K562 (cell line): ENCODE measurements around the gene CLCNKB. TPM values are rescaled to one million over a fixed set of nuclear protein-coding genes. Genes with fewer than 3 reads are reported as not detected.

Experiments used
- ATAC-seq: fragments of 200-7000 bp; cut with Tn5 transposase; 3 replicates; pipeline ENCODE4 v1.9.1; 2020; ENCODE audit warnings: moderate library complexity
- BruUV-seq: library from RNA; stranded (reverse); fragments of 400-500 nt; replicated peaks from 2 replicates; lab custom pipeline; 2021; lab: Mats Ljungman, UMichigan
- CTCF ChIA-PET: fragments of 300-600 bp; formaldehyde crosslinking; extraction: SDS; loops from one replicate; lab custom pipeline; 2021; ENCODE audit warnings: low intra/inter-chr PET ratio; lab: Yijun Ruan, JAX
- POLR2A ChIA-PET: fragments of 300-600, 350-650 bp; sonication (Branson Sonifier 250); formaldehyde crosslinking; extraction: SDS; loops from one replicate; lab custom pipeline; 2021; ENCODE audit warnings: antibody characterized with exemption, inconsistent platforms; lab: Yijun Ruan, JAX
- DNase-seq, 4 experiments: peaks; one replicate each; pipeline versions ENCODE4 v3.0.0 to v3.0.0-alpha.2; 2011 to 2018; ENCODE audit warnings: low spot score in 3 of 4, mixed read lengths in 3 of 4; ENCODE audit errors: extremely low read depth in 1 of 4
- FAIRE-seq: peaks from 2 replicates; lab custom pipeline; 2011; peaks lifted over from hg19 to GRCh38; lab: Jason Lieb, UNC
- H2AFZ ChIP-seq: 2 replicates; pipeline ENCODE4 v1.6.0; 2011; ENCODE audit warnings: low read depth, low read length, control low read depth, inconsistent platforms
- H3K27ac ChIP-seq: fragments of 200-600 bp; 3 replicates; pipeline ENCODE4 v1.8.0; 2011; ENCODE audit warnings: low read depth, mild to moderate bottlenecking, control low read depth, inconsistent platforms, low read length, moderate library complexity, mixed read lengths; ENCODE audit errors: extremely low read depth
- H3K27me3 ChIP-seq, 2 experiments: fragments of 300-600 bp in 1 of 2; 2 replicates in 1 of 2; 3 replicates in 1 of 2; pipeline versions ENCODE4 v1.6.0 to v1.8.0; 2011; ENCODE audit warnings: inconsistent platforms in 2 of 2, low read length in 2 of 2, mild to moderate bottlenecking in 1 of 2, mixed read lengths in 1 of 2, moderate library complexity in 1 of 2; ENCODE audit not compliant: control insufficient read depth in 2 of 2, insufficient read depth in 2 of 2
- H3K36me3 ChIP-seq: fragments of 300-600 bp; 3 replicates; pipeline ENCODE4 v1.8.0; 2011; ENCODE audit warnings: mild to moderate bottlenecking, low read length, inconsistent platforms; ENCODE audit not compliant: control insufficient read depth, insufficient read depth
- H3K4me1 ChIP-seq, 2 experiments: fragments of 200-600 bp in 1 of 2; replicated peaks in 1 of 2; 2 replicates in 1 of 2; 3 replicates in 1 of 2; pipeline versions ENCODE4 v1.5.1 to v1.8.0; 2011; ENCODE audit warnings: inconsistent platforms in 2 of 2, low read length in 2 of 2, mild to moderate bottlenecking in 1 of 2, mixed read lengths in 1 of 2, moderate library complexity in 1 of 2; ENCODE audit not compliant: control insufficient read depth in 2 of 2, insufficient read depth in 2 of 2
- H3K4me2 ChIP-seq: 2 replicates; pipeline ENCODE4 v1.6.1; 2011; ENCODE audit warnings: low read length, control low read depth, inconsistent platforms, mixed read lengths; ENCODE audit not compliant: insufficient read depth
- H3K4me3 ChIP-seq: fragments of 200-600 bp; sonication (generic), shearing (Covaris generic); 2 replicates; pipeline ENCODE4 v1.5.1; 2016; ENCODE audit warnings: control low read depth, inconsistent platforms
- H3K79me2 ChIP-seq: fragments of 200-600 bp; 3 replicates; pipeline ENCODE4 v1.8.0; 2011; ENCODE audit warnings: low read length, inconsistent platforms; ENCODE audit not compliant: control insufficient read depth, insufficient read depth
- H3K9ac ChIP-seq, 2 experiments: 2 replicates each; pipeline versions ENCODE4 v1.6.0 to v1.6.1; 2011; ENCODE audit warnings: low read depth in 2 of 2, low read length in 2 of 2, control low read depth in 1 of 2, inconsistent platforms in 1 of 2, mild to moderate bottlenecking in 1 of 2, mixed read lengths in 1 of 2; ENCODE audit not compliant: insufficient read depth in 1 of 2
- H3K9me1 ChIP-seq: one replicate; pipeline ENCODE4 v1.6.0; 2011; ENCODE audit warnings: inconsistent platforms, mild to moderate bottlenecking, low read length, moderate library complexity; ENCODE audit not compliant: control insufficient read depth, insufficient read depth
- H3K9me3 ChIP-seq: replicated peaks from 2 replicates; pipeline ENCODE4 v1.5.1; 2011; ENCODE audit warnings: low read depth, low read length, inconsistent platforms; ENCODE audit not compliant: control insufficient read depth, insufficient read depth
- H4K20me1 ChIP-seq: replicated peaks from 2 replicates; pipeline ENCODE4 v1.6.1; 2011; ENCODE audit warnings: low read length, inconsistent platforms, mixed read lengths; ENCODE audit not compliant: control insufficient read depth, insufficient read depth
- BACH1 ChIP-seq: fragments of 200-800 bp; sonication (Bioruptor generic); IDR thresholded peaks from 2 replicates; pipeline ENCODE4 v1.6.1; 2016; ENCODE audit warnings: missing genetic modification characterization, missing compliant biosample characterization
- BCL6 ChIP-seq: fragments of 250-450 bp; sonication (Bioruptor Pico); IDR thresholded peaks from 2 replicates; pipeline ENCODE4 v1.4.0; 2020
- CBFA2T2 ChIP-seq: fragments of 450-650 bp; conservative IDR thresholded peaks from 2 replicates; pipeline ENCODE4 v1.6.1; 2017; ENCODE audit warnings: mild to moderate bottlenecking
- GABPB2 ChIP-seq: fragments of 250-450 bp; sonication (Bioruptor Pico); conservative IDR thresholded peaks from 2 replicates; pipeline ENCODE4 v1.5.1; 2021; ENCODE audit warnings: mild to moderate bottlenecking
- MYNN ChIP-seq, 2 experiments: sonication (generic); formaldehyde crosslinking in 1 of 2; IDR thresholded peaks; 2 replicates each; pipeline versions ENCODE4 v1.5.0 to v1.6.1; 2016 to 2020; ENCODE audit warnings: antibody characterized with exemption in 1 of 2, missing genetic modification reagents in 1 of 2
- NCOR1 ChIP-seq: fragments of 450-650 bp; IDR thresholded peaks from 2 replicates; pipeline ENCODE4 v1.6.1; 2016; ENCODE audit warnings: mild to moderate bottlenecking, moderate library complexity
- NFIC ChIP-seq: fragments of 450-650 bp; IDR thresholded peaks from 2 replicates; pipeline ENCODE4 v1.6.1; 2017; ENCODE audit warnings: mild to moderate bottlenecking, inconsistent platforms
- NFIX ChIP-seq: fragments of 250-450 bp; sonication (Bioruptor Pico); IDR thresholded peaks from 2 replicates; pipeline ENCODE4 v1.4.0; 2020; ENCODE audit warnings: low read depth, mild to moderate bottlenecking, moderate library complexity
- NUFIP1 ChIP-seq: fragments of 450-650 bp; IDR thresholded peaks from 2 replicates; pipeline ENCODE4 v1.6.1; 2018; ENCODE audit not compliant: partially characterized antibody
- TAF1 ChIP-seq: IDR thresholded peaks from 2 replicates; pipeline ENCODE4 v1.6.1; 2011; ENCODE audit warnings: mild to moderate bottlenecking, low read length, moderate library complexity; ENCODE audit not compliant: insufficient read depth, control insufficient read depth, severe bottlenecking; ENCODE audit errors: extremely low read depth
- TCF3 ChIP-seq: sonication (generic); formaldehyde crosslinking; IDR thresholded peaks from 2 replicates; pipeline ENCODE4 v1.4.0; 2020; ENCODE audit warnings: mild to moderate bottlenecking, missing genetic modification reagents
- TCFL5 ChIP-seq: fragments of 250-450 bp; sonication (Bioruptor Pico); conservative IDR thresholded peaks from 2 replicates; pipeline ENCODE4 v1.6.1; 2021; ENCODE audit warnings: mild to moderate bottlenecking, moderate library complexity, matching md5 sums
- ZNF695 ChIP-seq: fragments of 450-650 bp; formaldehyde crosslinking; IDR thresholded peaks from 2 replicates; pipeline ENCODE4 v1.4.0; 2020; ENCODE audit warnings: mild to moderate bottlenecking, moderate library complexity
- WGBS: fragments of 100-300 bp; shearing (Covaris generic); methylation state at CpG from one replicate; pipeline ENCODE4 v1.1.6; 2016; ENCODE audit warnings: low coverage, mixed read lengths; ENCODE audit not compliant: insufficient coverage; ENCODE audit errors: missing lambda C conversion rate; 5-methylcytosine and 5-hydroxymethylcytosine counted together
- in situ Hi-C: fragments of 300-500 bp; cut with MboI; formaldehyde crosslinking; loops from 4 replicates; pipeline ENCODE4 v1.15.0; 2018; ENCODE audit warnings: inconsistent platforms, mixed read lengths
- intact Hi-C: fragments of 100-400 bp; cut with micrococcal nuclease; formaldehyde crosslinking; loops from 2 replicates; pipeline ENCODE4 v1.14.2; 2022
- polyA plus RNA-seq, 8 experiments: library from polyadenylated mRNA; depleted of rRNA in 4 of 8; stranded (reverse) in 5 of 8; unstranded in 3 of 8; fragments of >200 nt; fragmentation: Nextera tagmentation in 2 of 8; fragmentation: Illumina TruSeq in 1 of 8; extraction: Ambion mirVana in 2 of 8; extraction: Trizol in 1 of 8; gene quantifications; 2 replicates each; pipeline versions ENCODE4 v1.2.1 to v1.2.3, GENCODE V29; 2011 to 2014; ENCODE audit warnings: inconsistent platforms in 1 of 8, missing spikeins in 1 of 8
- total RNA-seq, 7 experiments: library from RNA; depleted of rRNA in 6 of 7; stranded (reverse); fragments of >200 nt in 6 of 7; fragmentation: Illumina TruSeq in 2 of 7; extraction: Trizol in 2 of 7; gene quantifications; 2 replicates each; pipeline versions ENCODE4 v1.2.1 to v1.2.3, GENCODE V29; 2011 to 2021; ENCODE audit warnings: low replicate concordance in 1 of 7
- TF ChIP-seq, protein P1 (sequence below): IDR thresholded peaks from 2 replicates; pipeline ENCODE4 v1.6.1; 2011; ENCODE audit not compliant: insufficient read length; ENCODE audit errors: extremely low read depth
- TF ChIP-seq, protein P2 (sequence below): sonication (generic); IDR thresholded peaks from 2 replicates; pipeline ENCODE4 v1.6.1; 2016
- TF ChIP-seq, protein P3 (sequence below): fragments of 250-450 bp; sonication (Bioruptor Pico); IDR thresholded peaks from 2 replicates; pipeline ENCODE4 v1.4.0; 2020; ENCODE audit warnings: mild to moderate bottlenecking
- TF ChIP-seq, protein P4 (sequence below): fragments of 250-450 bp; sonication (Bioruptor Pico); IDR thresholded peaks from 2 replicates; pipeline ENCODE4 v1.5.0; 2021
- TF ChIP-seq, protein P5 (sequence below): IDR thresholded peaks from 3 replicates; pipeline ENCODE4 v1.6.1; 2011; ENCODE audit warnings: borderline replicate concordance, mild to moderate bottlenecking; ENCODE audit not compliant: insufficient read length, insufficient read depth

CLCNKB gene
- total and polyA plus RNA-seq, 9 of the 15 experiments (the other 6 are each of a cell fraction or from before 2014, with no cell fraction given), result 0.08 to 1.7 (median 0.64) TPM

DNA sequence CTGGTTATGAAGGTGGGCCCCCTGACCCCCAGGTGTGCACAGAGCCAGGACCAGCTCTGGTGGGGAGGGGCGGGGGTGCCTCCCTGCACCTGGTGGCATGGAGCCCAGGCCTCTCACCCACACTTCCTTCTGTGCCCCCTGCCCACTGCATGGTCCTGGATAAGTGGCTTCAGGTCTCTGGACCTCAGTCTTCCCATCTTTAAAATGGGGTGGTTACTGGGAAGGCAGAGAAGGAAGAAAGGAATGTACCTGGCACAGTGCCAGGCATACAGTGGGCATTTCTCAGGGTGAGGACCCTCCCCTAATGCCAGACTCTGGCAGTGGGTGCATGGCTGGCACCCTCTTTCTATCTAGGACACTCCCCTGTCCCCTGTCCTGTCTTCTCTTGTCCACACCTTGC lies 14.3 kb upstream of the CLCNKB start (continued):
- TF ChIP-seq, protein P1, sequence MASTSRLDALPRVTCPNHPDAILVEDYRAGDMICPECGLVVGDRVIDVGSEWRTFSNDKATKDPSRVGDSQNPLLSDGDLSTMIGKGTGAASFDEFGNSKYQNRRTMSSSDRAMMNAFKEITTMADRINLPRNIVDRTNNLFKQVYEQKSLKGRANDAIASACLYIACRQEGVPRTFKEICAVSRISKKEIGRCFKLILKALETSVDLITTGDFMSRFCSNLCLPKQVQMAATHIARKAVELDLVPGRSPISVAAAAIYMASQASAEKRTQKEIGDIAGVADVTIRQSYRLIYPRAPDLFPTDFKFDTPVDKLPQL, result no peak
- TF ChIP-seq NFIX, result peak; percentile 86
- TF ChIP-seq MYNN (IDR thresholded peaks at IDR 0.05), result no peak
- TF ChIP-seq MYNN (CRISPR knock-in tag; IDR thresholded peaks at IDR 0.05), result no peak
- no peak for TF ChIP-seq GABPB2 (CRISPR knock-in tag)
- no peak for TF ChIP-seq BCL6 (CRISPR knock-in tag)
- TF ChIP-seq, protein P2, sequence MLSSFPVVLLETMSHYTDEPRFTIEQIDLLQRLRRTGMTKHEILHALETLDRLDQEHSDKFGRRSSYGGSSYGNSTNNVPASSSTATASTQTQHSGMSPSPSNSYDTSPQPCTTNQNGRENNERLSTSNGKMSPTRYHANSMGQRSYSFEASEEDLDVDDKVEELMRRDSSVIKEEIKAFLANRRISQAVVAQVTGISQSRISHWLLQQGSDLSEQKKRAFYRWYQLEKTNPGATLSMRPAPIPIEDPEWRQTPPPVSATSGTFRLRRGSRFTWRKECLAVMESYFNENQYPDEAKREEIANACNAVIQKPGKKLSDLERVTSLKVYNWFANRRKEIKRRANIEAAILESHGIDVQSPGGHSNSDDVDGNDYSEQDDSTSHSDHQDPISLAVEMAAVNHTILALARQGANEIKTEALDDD, result no peak
- no peak for TF ChIP-seq TCF3 (CRISPR knock-in tag)
- TF ChIP-seq, protein P3, sequence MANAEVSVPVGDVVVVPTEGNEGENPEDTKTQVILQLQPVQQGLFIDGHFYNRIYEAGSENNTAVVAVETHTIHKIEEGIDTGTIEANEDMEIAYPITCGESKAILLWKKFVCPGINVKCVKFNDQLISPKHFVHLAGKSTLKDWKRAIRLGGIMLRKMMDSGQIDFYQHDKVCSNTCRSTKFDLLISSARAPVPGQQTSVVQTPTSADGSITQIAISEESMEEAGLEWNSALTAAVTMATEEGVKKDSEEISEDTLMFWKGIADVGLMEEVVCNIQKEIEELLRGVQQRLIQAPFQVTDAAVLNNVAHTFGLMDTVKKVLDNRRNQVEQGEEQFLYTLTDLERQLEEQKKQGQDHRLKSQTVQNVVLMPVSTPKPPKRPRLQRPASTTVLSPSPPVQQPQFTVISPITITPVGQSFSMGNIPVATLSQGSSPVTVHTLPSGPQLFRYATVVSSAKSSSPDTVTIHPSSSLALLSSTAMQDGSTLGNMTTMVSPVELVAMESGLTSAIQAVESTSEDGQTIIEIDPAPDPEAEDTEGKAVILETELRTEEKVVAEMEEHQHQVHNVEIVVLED (CRISPR knock-in tag), result no peak

DNA sequence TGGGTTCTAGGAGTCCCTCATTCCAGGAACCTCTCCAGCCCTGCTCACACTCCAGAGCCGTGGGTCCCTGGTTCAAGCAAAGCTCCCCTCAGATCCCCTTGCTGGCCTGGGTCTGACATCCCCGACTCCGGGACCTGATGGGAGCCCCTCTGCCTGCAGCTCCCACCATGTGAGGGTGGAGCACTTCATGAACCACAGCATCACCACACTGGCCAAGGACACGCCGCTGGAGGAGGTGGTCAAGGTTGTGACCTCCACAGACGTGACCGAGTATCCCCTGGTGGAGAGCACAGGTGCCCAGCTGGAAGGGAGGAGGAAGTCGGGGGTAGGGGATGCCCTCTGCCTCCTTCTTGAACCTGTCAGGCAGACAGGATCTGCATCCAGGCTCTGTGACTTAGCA lies 12.0 kb upstream of the CLCNKB start:
- CTCF ChIA-PET, result interaction anchor here (0.6 to 2.6 kb wide), 2 partner anchors 23 to 30 kb away, joined by 4 to 50 read pairs; no protein-coding TSS in a partner anchor
- no peak overlapping the region for H3K9ac ChIP-seq
- no peak overlapping the region for H3K4me3 ChIP-seq
- no peaks in the 10 kb centered on the region for H3K9me3 ChIP-seq
- no TSS peak for BruUV-seq
- H3K27ac ChIP-seq, result no peak overlapping the region
- POLR2A ChIA-PET, result interaction anchor here (0.7 to 1.2 kb wide), 2 partner anchors 9 to 80 kb away, joined by 3 to 7 read pairs; partner anchors contain the start of gene CLCNKA
- no peaks in the 10 kb centered on the region for H4K20me1 ChIP-seq
- ATAC-seq (no peak), FAIRE-seq (no peak), DNase-seq (no peak)
- H3K4me2 ChIP-seq, result no peak overlapping the region
- no peaks in the 10 kb centered on the region for H3K79me2 ChIP-seq
- H3K9me1 ChIP-seq, result no peaks in the 10 kb centered on the region
- in situ Hi-C loops, result no loop called here
- no peak overlapping the region for H2AFZ ChIP-seq
- intact Hi-C loops, result no loop called here
- WGBS, result 44% methylated on average over 8 of the region's 8 CpGs
- H3K4me1 ChIP-seq, result peaks cover 12 to 49% of the 10 kb centered on the region in 2 experiments; a peak in 4 of 5 replicates
- no peaks in the 10 kb centered on the region for H3K27me3 ChIP-seq
- H3K36me3 ChIP-seq, result no peaks in the 10 kb centered on the region
- TF ChIP-seq NFIC (no peak), NUFIP1 (no peak), TAF1 (no peak), BACH1 (tag) (no peak), NCOR1 (no peak), TCFL5 (CRISPR knock-in tag) (no peak), CBFA2T2 (no peak), ZNF695 (CRISPR knock-in tag) (no peak)
- TF ChIP-seq, protein P4, sequence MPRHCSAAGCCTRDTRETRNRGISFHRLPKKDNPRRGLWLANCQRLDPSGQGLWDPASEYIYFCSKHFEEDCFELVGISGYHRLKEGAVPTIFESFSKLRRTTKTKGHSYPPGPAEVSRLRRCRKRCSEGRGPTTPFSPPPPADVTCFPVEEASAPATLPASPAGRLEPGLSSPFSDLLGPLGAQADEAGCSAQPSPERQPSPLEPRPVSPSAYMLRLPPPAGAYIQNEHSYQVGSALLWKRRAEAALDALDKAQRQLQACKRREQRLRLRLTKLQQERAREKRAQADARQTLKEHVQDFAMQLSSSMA (CRISPR knock-in tag), result no peak
- TF ChIP-seq, protein P5, sequence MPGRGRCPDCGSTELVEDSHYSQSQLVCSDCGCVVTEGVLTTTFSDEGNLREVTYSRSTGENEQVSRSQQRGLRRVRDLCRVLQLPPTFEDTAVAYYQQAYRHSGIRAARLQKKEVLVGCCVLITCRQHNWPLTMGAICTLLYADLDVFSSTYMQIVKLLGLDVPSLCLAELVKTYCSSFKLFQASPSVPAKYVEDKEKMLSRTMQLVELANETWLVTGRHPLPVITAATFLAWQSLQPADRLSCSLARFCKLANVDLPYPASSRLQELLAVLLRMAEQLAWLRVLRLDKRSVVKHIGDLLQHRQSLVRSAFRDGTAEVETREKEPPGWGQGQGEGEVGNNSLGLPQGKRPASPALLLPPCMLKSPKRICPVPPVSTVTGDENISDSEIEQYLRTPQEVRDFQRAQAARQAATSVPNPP, result no peak
